K562 (cell line): Measurements from ENCODE around the gene SCAPER. TPM values are rescaled to one million over a fixed set of nuclear protein-coding genes. Genes with fewer than 3 reads are reported as not detected.

ENCODE experiments used
- ASH1L ChIP-seq: fragments of 450-650 bp; IDR thresholded peaks from 2 replicates; pipeline ENCODE4 v1.6.1; 2018; ENCODE audit warnings: borderline replicate concordance, mild to moderate bottlenecking, low read depth; ENCODE audit not compliant: partially characterized antibody
- CCAR2 ChIP-seq: fragments of 200-400 bp; formaldehyde crosslinking; IDR thresholded peaks from 2 replicates; pipeline ENCODE4 v1.6.1; 2017; ENCODE audit warnings: mild to moderate bottlenecking, low read depth, low read length
- LCOR ChIP-seq: sonication (generic); formaldehyde crosslinking; IDR thresholded peaks from 2 replicates; pipeline ENCODE4 v1.8.0; 2022; ENCODE audit warnings: mild to moderate bottlenecking, missing genetic modification reagents
- POLR2AphosphoS2 ChIP-seq: IDR thresholded peaks from 2 replicates; pipeline ENCODE4 v1.6.1; 2012; ENCODE audit warnings: low read length, improper control_type of control experiment
- REST ChIP-seq, 2 experiments: fragments of 450-650 bp; formaldehyde crosslinking in 1 of 2; IDR thresholded peaks; 2 replicates each; pipeline versions ENCODE4 v1.4.0 to v1.6.1; 2014 to 2020; ENCODE audit warnings: mild to moderate bottlenecking in 2 of 2, borderline replicate concordance in 1 of 2, low read depth in 1 of 2
- SMARCA4 ChIP-seq: fragments of 450-650 bp; IDR thresholded peaks from 2 replicates; pipeline ENCODE4 v1.6.1; 2016
- SOX6 ChIP-seq: fragments of 450-650 bp; IDR thresholded peaks from 2 replicates; pipeline ENCODE4 v1.6.1; 2014; ENCODE audit warnings: mild to moderate bottlenecking
- TBL1XR1 ChIP-seq, 2 experiments: IDR thresholded peaks; 2 replicates each; pipeline ENCODE4 v1.6.1; 2012; ENCODE audit warnings: improper control_type of control experiment in 2 of 2, low read length in 2 of 2, mild to moderate bottlenecking in 1 of 2
- TEAD1 ChIP-seq, 2 experiments: fragments of 450-650 bp in 1 of 2; sonication (generic) in 1 of 2; formaldehyde crosslinking; IDR thresholded peaks; 2 replicates each; pipeline versions ENCODE4 v1.4.0 to v1.8.0; 2020 to 2022; ENCODE audit warnings: mild to moderate bottlenecking in 2 of 2, missing genetic modification reagents in 1 of 2
- XRCC4 ChIP-seq: IDR thresholded peaks from one replicate; pipeline ENCODE4 v1.6.1; 2011; ENCODE audit not compliant: insufficient read depth, insufficient read length; ENCODE audit errors: extremely low read depth
- ZNF184 ChIP-seq: sonication (generic); formaldehyde crosslinking; IDR thresholded peaks from 2 replicates; pipeline ENCODE4 v1.5.0; 2020; ENCODE audit warnings: missing genetic modification reagents
- ZNF280A ChIP-seq: fragments of 450-650 bp; IDR thresholded peaks from 2 replicates; pipeline ENCODE4 v1.6.1; 2018; ENCODE audit warnings: mild to moderate bottlenecking, low read depth; ENCODE audit not compliant: partially characterized antibody
- polyA plus RNA-seq, 8 experiments: library from polyadenylated mRNA; depleted of rRNA in 4 of 8; stranded (reverse) in 5 of 8; unstranded in 3 of 8; fragments of >200 nt; fragmentation: Nextera tagmentation in 2 of 8; fragmentation: Illumina TruSeq in 1 of 8; extraction: Ambion mirVana in 2 of 8; extraction: Trizol in 1 of 8; gene quantifications; 2 replicates each; pipeline versions ENCODE4 v1.2.1 to v1.2.3, GENCODE V29; 2011 to 2014; ENCODE audit warnings: inconsistent platforms in 1 of 8, missing spikeins in 1 of 8
- total RNA-seq, 7 experiments: library from RNA; depleted of rRNA in 6 of 7; stranded (reverse); fragments of >200 nt in 6 of 7; fragmentation: Illumina TruSeq in 2 of 7; extraction: Trizol in 2 of 7; gene quantifications; 2 replicates each; pipeline versions ENCODE4 v1.2.1 to v1.2.3, GENCODE V29; 2011 to 2021; ENCODE audit warnings: low replicate concordance in 1 of 7

SCAPER gene
- total and polyA plus RNA-seq, 9 of the 15 experiments (the other 6 are each of a cell fraction or from before 2014, with no cell fraction given) = 1.3 to 5.7 (median 3.2) TPM

DNA sequence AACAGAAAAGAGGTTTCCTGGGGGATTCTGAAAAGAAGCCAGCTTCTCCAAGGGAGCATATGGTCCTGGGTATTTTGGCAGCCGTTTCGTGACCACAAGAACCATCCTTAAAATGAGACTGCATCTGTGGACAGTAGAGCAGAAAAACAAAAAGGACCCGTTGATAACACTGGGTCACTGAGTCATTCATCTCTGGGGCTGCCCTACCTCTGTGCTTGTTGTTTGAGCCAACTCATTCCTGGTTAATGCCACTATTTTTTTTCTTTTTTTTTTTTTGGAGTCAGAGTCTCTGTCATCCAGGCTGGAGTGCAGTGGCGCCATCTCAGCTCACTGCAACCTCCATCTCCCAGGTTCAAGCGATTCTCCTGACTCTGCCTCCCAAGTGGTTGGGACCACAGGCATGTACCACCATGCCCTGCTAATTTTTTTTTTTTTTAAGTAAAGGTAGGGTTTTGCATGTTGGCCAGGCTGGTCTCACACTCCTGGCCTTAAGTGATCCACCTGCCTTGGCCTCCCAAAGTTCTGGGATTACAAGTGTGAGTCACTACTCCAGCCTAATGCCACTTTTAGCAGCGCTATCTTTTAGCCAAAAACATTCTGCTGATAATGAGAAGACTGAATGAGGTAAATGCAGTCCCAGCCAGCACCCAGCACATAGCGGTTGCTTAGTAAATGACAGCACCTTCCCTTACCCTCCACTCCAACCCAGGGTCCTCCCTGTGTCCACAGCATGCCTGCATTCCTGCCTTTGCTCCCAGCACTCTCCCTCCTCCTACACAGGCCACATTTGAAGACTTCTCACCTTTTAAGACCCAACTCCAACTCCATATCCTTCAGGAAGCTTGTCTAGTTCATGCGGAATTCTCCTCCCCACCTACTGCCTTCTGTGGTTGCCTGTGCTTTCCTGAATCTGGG is 577.7 kb downstream of the SCAPER start (continued):
- TF ChIP-seq ASH1L (no peak), SOX6 (no peak), LCOR (CRISPR knock-in tag) (peak; percentile 43; the same call in 1 of the 2 replicates), TBL1XR1 (IDR thresholded peaks at IDR 0.05; ENCODE audit: low read length in 2 of 2) (no peak), ZNF280A (no peak), POLR2AphosphoS2 (no peak), ZNF184 (CRISPR knock-in tag) (no peak), XRCC4 (no peak), SMARCA4 (peak; percentile 63), CCAR2 (no peak), TEAD1 (CRISPR knock-in tag; IDR thresholded peaks at IDR 0.05) (peak in 1 of 2 experiments; percentile 40; a peak in 1 of 4 replicates), REST (IDR thresholded peaks at IDR 0.05; ENCODE audit: borderline replicate concordance) (no peak), REST (CRISPR knock-in tag; IDR thresholded peaks at IDR 0.05; ENCODE audit: low read depth) (no peak)
